Measurements from ENCODE around the gene ANKS3. TPM values are rescaled to one million over a fixed set of nuclear protein-coding genes. Genes with fewer than 3 reads are reported as not detected.

ANKS3 gene
- total RNA-seq, result 10 to 100 TPM; 23.3 to 47.8 (median 27.6) TPM

GRCh38 chr16:4734063-4734729, at the start of gene ANKS3, which contains the start of gene DNAAF8:
Gene ANKS3 (minus strand): TSS chr16:4734271. CDS start chr16:4730149, 4,122 bp downstream.
Gene DNAAF8 (plus strand): TSS chr16:4734537. CDS start chr16:4736515, 1,978 bp downstream.
- H3K4me1 ChIP-seq, result peaks cover 0 to 31% (median 5%) of the 10 kb centered on the region in 3 donors
- TF ChIP-seq EP300 (IDR thresholded peaks at IDR 0.05) (no peak), POLR2A (IDR thresholded peaks at IDR 0.05) (peak; percentile 21 to 30), CTCF (IDR thresholded peaks at IDR 0.05) (peak in 1 of 4 experiments; percentile 3), POLR2AphosphoS5 (IDR thresholded peaks at IDR 0.05) (peak; percentile 68)
- H3K27ac ChIP-seq, result peak within 1 kb of the TSS; percentile 40 to 94 (median 88)
- ATAC-seq, result peak; percentile 99
- no peaks in the 10 kb centered on the region for H3K9me3 ChIP-seq
- peak within 1 kb of the TSS; percentile 61 to 95 for H3K4me3 ChIP-seq
- peaks cover 0 to 27% of the 10 kb centered on the region in 2 donors for H3K36me3 ChIP-seq
- 0 to 1% methylated on average over 5 to 37 of the region's 70 CpGs for WGBS, 2 donors (ENCODE audit: low coverage in 1 of 2)
- no peaks in the 10 kb centered on the region for H3K27me3 ChIP-seq

- Histone ChIP-seq H3K9me3 (no peaks in the 10 kb centered on the region), H3K4me1 (no peaks in the 10 kb centered on the region), H3K36me3 (no peaks in the 10 kb centered on the region), H3K27ac (no peak overlapping the region), H3K27me3 (peaks cover 8% of the 10 kb centered on the region), H3K4me3 (no peak overlapping the region)
- TF ChIP-seq EP300 (IDR thresholded peaks at IDR 0.05) (no peak), POLR2A (IDR thresholded peaks at IDR 0.05) (no peak), CTCF (IDR thresholded peaks at IDR 0.05) (no peak), POLR2AphosphoS5 (IDR thresholded peaks at IDR 0.05) (no peak)
- WGBS, 2 donors (ENCODE audit: low coverage in 1 of 2), result no CpG with 5 or more reads among the region's 25 CpGs
- ATAC-seq, result no peak
These were observed 49.3 kb upstream of the ANKS3 start for GRCh38 chr16:4783251-4783950.

GRCh38 chr16:4780235-4780634, 46.2 kb upstream of the ANKS3 start:
- 66 to 75% methylated on average over 3 to 4 of the region's 4 CpGs for WGBS, 2 donors (ENCODE audit: low coverage in 1 of 2)
- Histone ChIP-seq H3K36me3 (no peaks in the 10 kb centered on the region), H3K4me3 (no peak overlapping the region), H3K4me1 (no peaks in the 10 kb centered on the region), H3K27ac (no peak overlapping the region), H3K27me3 (no peaks in the 10 kb centered on the region), H3K9me3 (no peaks in the 10 kb centered on the region)
- ATAC-seq, result no peak
- no peak for TF ChIP-seq POLR2A (IDR thresholded peaks at IDR 0.05)
- TF ChIP-seq EP300 (IDR thresholded peaks at IDR 0.05), result no peak
- no peak for TF ChIP-seq CTCF (IDR thresholded peaks at IDR 0.05)
- no peak for TF ChIP-seq POLR2AphosphoS5 (IDR thresholded peaks at IDR 0.05)

GRCh38 chr16:4778050-4778392, 44.0 kb upstream of the ANKS3 start:
- H3K27ac ChIP-seq, result no peak overlapping the region
- TF ChIP-seq POLR2A (IDR thresholded peaks at IDR 0.05), result no peak
- no peak for TF ChIP-seq EP300 (IDR thresholded peaks at IDR 0.05)
- no peak for TF ChIP-seq CTCF (IDR thresholded peaks at IDR 0.05)
- no peaks in the 10 kb centered on the region for H3K36me3 ChIP-seq
- no peaks in the 10 kb centered on the region for H3K9me3 ChIP-seq
- no peaks in the 10 kb centered on the region for H3K4me1 ChIP-seq
- H3K27me3 ChIP-seq, result no peaks in the 10 kb centered on the region
- no peak overlapping the region for H3K4me3 ChIP-seq
- no peak for ATAC-seq
- 83 to 87% methylated on average over 2 to 5 of the region's 5 CpGs for WGBS, 2 donors (ENCODE audit: low coverage in 1 of 2)
